ENCODE measurements around the gene RNF227. TPM values are rescaled to one million over a fixed set of nuclear protein-coding genes. Genes with fewer than 3 reads are reported as not detected.
"Not testable (repeated sequence)": the region's sequence is repeated elsewhere in the genome, so short reads cannot be mapped to it uniquely, and the experiment has no call there.

RNF227 gene
- total RNA-seq: 7.3 TPM

DNA sequence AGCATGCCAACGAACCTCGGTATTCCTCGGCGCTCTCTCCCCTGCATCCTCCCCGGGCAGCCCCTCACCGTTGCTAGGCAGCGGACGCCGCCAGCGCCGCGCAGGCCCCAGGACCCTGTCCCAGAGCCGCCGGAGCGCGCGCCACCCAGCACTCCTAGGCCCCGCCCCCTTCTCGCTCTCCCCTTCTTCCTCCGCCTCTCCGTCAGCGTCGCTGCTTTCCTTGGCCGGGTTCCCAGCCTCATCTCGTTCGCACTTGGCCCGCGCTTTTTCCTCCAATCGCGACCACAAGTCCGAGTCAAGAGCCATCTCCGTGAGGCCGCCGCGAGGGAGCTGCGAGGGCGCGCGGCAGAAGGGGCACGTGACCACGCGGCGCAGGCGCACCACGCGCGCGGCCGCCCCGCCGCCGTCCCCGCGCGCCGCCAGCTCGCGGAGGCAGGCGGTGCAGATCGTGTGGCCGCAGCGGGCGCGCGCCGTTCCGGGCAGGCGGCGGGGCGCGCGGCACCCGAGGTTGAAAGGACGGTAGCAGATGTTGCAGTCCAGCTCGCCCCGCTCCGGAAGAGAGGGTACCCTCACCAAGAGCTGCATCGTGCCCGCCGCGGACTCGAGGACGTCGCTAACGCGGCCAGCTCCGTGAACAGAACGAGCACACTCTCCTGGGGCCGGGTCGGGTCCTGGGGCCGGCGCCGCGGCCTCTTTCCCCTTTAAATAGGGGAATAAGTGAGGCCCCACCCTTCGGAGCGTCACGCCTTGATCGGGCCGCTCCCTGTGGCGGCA, at the start of gene RNF227:
Gene RNF227, minus strand, starts transcription at position 679 of the 774 bp plus-strand sequence. Its CDS starts 94 bp downstream, at position 585.
- DNase-seq: peak; percentile 84

DNA sequence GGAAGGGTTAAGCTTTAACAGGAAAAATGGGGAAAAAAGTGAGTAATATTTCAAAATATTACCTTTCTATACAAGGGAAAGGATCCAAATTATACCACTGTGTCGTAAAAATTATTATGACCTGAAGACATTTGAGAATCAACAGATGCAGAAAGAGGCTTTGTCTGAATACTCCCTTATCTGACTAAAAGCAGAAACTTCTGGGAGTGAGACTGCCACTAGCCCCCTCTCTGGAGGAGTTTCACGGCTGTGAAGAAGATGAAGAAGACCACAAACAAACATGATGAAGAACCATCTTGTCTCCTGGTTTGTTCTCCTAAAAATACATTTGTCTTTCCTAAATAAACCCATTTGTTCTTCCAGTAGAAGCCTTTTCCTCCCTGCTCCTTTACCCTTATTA, 45.3 kb upstream of the RNF227 start:
- DNase-seq: no peak

DNA sequence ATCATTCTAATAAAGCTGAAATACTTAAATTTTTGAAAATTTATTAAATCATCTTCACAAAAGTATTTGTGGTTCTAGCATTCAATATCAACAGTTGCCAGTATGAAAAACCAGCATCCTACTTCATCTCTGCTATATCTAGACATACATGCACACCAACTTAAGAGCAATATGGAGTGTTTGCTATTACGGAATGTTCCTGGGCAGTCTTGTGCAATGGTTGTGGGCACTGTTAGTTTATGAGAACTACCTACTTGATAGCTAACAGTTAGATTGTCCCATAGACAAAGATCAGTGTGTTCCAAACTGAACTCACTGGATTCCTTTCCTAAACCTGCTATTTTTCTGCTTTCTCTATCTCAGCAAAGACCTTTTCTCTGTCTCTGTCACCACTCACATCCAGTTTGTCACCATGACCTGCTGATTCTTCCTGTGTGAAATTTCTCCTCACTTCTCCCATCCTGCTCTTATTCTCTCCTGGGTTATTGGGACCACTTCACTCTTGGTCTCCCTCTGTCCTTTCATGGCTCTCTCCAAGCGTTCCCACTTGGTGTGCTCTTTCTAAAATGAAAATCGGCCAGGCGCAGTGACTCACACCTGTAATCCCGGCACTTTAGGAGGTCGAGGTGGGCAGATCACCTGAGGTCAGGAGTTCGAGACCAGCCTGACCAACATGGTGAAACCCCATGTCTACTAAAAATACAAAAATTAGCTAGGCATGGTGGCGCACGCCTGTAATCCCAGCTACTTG, 43.6 kb upstream of the RNF227 start:
- DNase-seq: no peak

DNA sequence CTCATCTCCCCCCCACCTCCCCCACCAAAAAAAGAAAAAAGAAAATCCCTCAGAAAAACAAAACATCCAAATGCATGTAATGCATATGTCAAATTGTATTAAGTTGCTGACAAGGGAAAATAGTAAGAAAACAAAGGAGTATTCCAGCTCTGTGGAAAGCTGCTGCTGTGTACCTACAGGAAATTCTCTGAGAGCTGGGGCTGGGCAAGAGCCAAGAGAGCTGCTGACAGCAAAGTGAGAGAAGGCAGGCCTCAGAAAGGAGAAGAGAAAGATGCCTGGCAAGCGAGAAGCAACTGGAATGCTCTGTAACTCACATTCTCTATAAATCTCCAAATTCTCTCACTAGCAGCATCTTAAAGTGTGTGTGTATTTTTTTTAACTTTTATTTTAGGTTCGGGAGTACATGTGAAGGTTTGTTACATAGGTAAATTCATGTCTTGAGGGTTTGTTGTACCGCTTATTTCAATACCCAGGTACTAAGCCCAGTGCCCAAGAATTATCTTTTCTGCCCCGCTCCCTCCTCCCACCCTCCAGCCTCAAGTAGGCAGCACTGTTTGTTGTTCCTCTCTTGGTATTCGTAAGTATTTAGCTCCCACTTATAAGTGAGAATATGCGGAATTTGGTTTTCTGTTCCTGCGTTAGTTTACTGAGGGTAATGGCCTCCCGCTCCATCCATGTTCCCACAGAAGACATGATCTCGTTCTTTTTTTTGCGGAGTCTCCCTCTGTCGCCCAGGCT, 40.3 kb upstream of the RNF227 start:
- no peak for DNase-seq

DNA sequence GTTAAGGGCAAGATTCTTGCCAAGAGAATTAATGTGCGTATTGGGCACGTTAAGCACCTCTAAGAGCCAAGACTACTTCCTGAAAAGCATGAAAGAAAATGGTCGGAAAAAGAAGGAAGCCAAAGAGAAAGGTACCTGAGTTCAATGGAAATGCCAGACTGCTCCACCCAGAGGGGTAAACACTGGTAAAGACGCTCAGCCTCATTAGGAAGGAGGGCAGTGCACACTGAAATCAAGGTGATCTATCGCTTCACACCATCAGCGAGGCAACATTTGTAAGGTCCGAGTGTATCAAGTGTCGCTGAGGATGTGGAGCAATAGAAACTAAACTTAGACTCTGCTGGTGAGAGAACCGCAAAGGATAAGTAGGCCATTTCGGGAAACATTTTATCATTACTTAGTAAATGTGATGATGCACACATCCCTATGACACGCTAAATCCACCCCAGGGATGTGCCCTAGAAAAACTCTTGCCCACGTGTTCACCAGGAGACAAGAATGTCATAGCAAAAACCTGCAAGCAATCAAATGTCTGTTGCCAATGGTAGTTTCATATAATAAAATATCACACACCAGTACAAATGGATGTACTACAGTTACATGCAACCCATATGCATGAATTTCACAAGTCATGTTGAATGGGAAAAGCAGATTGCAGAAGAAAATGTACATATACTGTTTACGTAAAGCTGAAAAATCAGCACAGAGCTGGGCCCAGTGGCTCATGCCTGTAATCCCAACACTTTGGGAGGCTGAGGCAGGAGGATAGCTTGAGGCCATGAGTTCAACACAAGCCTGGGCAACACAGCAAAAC, 39.5 kb upstream of the RNF227 start:
- DNase-seq: no peak

DNA sequence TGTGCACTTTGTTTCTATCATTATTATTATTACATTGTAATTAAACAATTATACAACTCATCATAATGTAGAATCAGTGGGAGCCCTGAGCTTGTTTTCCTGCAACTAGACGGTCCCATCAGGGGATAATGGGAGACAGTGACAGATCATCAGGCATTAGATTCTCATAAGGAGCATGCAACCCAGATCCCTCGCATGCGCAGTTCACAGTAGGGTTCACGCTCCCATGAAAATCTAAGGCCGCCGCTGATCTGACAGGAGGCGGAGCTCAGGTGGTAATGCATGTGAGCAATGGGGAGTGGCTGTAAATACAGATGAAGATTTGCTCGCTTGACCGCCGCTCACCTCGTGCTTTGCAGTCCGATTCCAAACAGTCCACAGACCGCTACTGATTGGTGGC, 37.2 kb upstream of the RNF227 start:
- DNase-seq: not testable (repeated sequence)

DNA sequence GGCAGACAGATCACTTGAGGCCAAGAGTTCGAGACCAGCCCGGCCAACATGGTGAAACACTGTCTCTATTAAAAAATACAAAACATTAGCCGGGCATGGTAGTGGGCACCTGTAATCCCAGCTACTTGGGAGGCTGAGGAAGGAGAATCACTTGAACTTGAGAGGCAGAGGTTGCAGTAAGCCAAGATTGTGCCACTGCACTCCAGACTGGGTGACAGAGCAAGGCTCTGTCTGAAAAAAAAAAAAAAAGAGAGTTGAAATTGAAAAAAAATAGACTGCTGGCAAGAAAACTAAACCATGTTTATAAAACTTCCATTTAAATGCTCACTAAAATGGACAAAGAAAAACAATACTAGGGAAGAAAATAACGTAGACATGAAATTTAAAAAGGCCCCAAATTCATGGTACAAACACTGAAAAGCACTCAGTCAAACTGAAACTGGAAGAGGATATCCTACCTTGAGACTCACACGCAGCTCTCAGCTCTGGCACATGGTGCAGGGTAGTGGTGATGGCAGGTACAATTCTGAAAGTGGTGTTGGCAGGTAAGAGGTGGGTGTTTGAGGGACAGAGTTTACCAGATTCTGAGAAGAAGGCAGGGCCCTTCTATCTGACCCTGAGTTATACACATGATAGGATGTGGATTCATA, 35.2 kb upstream of the RNF227 start:
- DNase-seq: no peak

DNA sequence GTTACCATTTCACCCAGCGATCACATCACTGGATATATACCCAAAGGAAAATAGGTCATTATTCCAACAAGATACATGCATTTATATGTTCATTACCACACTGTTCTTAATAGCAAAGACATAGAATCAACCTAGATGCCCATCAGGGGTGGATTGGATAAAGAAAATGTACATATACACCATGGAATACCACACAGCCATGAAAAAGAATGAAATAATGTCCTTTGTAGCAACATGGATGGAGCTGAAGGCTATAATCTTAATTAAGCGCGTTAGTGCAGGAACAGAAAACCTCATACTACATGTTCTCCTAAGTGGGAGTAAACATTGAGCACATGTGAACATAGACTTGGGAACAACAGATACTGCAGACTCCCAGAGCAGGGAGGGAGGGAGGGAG, 34.5 kb upstream of the RNF227 start:
- DNase-seq: no peak

DNA sequence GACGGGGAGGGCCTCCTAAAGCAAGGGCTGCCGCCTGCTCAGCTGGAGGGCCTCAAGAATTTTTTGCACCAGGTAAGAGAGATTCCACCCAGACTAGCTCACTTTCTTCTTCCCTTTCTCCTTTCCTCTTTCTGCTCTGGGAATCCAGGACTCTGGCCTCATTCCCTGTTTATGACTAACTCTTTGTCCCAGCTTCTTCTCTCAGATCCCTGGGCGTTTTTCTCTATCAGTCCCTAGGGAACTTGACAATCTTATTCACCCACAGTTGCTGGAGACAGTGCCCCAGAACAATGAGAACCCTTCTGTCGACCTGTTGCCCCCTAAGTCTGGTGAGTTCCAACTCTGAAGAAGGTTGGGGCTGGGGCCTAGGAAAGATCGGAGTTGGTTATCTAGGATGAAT, 31.6 kb upstream of the RNF227 start:
- DNase-seq: no peak

DNA sequence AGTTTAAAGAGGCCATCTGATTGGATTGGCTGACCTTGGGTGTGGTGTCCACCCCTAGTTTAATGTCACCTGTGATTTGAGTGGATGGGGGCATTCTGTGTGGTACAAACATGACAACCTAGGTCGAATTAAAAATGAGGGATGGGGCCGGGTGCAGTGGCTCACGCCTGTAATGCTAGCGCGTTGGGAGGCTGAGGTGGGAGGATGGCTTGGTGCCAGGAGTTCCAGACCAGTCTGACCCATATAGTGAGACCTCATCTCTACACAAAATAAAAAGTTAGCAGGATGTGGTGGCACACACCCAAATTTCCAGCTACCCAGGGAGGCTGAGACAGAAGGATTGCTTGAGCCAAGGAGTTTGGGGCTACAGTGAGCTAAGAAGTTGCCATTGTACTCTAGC, 30.4 kb upstream of the RNF227 start:
- DNase-seq: no peak

DNA sequence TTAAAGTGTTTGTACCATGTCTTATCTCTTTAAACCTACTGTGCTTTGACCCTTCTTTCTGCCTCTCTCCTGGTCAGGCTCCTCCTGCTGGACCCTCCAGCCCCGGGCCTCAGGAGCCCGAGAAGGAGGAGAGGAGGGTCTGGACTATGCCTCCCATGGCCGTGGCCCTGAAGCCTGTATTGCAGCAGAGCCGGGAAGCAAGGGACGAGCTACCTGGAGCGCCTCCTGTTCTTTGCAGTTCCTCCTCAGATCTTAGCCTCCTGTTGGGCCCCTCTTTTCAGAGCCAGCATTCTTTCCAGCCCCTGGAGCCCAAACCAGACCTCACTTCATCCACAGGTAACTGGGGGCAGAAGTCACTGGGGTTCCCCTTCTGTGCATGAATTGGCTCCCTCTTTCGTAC, 29.6 kb upstream of the RNF227 start:
- no peak for DNase-seq

DNA sequence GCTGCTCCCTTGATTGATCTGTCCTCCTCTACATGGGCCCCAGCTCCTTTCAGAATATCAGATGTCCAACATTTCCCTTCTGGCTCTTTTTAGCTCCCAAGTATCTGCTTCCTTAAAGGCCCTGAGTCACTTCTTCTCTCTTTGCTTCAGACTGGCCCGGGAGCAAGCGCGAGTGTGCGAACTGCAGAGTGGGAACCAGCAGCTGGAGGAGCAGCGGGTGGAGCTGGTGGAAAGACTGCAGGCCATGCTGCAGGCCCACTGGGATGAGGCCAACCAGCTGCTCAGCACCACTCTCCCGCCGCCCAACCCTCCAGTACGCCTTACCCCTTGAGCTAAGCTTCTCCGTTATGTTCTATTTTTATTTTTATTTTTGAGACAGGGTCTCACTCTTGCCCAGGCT, 28.2 kb upstream of the RNF227 start:
- no peak for DNase-seq

DNA sequence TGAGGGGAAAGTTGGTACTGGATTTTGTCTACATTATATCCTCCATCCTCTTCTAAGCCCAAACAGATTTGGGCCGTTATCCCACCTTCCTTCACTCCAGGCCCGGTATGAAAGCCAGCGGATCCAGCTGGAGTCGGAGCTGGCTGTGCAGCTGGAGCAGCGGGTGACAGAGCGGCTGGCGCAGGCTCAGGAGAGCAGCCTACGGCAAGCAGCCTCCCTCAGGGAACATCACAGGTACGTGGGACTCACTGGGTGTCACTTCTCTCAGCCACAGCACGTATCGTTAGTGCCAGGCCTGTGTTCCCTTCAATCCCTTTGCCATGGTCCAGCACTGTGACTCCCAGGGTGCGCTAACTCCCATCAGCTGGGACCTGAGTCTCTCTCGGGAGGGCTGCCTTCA, 27.2 kb upstream of the RNF227 start:
- DNase-seq: no peak

DNA sequence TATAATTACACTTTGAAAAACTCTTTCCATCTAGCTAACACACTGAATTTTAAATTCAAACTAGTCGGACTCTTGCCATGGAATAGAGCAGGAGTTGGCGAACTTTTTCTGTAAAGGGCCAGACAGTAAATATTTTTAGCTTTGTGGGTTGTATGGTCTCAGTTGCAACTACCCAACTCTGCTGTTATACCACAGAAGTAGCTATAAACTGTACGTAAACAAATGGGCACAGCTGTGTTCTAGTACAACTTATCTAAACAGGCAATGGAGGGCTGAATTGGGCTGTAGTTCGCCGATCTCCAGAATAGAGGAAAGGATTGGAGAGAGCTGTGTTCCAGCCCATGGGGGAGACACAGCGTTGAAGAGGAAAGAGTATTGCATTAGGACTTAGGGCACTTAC, 24.7 kb upstream of the RNF227 start:
- no peak for DNase-seq

DNA sequence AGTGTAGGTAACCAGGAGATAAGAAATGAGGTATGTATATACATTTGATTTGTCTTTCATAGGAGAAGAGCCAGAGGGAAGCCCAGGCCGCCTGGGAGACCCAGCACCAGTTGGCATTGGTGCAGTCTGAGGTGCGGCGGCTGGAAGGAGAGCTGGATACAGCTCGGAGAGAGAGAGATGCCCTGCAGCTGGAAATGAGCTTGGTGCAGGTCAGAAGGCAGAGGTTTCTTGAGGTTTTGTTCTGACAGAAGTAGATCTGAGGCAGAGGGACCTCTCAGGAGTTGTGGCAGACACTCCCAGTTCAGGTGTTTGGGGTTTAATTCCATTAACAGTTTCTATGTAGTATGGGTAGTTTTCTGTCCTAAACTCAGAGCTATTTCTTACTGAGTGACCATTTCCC, 23.9 kb upstream of the RNF227 start:
- no peak for DNase-seq

DNA sequence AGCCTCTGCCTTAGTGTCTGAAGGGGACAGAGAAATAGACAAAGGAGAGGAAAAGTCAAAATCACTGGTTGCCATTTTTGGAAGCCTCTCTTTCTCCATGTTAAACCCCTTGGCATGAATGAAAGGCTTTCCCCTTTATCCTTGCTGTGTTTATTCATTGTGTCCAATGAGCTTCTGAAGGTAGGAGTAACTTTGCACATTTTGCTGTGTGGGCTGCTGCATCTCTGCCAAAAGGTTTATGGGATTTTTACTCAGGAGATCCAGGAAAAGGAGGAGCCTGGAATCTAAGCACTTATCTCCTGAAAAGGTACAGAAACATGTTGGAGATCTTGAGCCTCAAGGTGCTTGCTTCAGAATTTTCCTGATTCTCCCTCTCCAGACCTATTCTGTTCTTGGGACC, 19.8 kb upstream of the RNF227 start:
- no peak for DNase-seq

DNA sequence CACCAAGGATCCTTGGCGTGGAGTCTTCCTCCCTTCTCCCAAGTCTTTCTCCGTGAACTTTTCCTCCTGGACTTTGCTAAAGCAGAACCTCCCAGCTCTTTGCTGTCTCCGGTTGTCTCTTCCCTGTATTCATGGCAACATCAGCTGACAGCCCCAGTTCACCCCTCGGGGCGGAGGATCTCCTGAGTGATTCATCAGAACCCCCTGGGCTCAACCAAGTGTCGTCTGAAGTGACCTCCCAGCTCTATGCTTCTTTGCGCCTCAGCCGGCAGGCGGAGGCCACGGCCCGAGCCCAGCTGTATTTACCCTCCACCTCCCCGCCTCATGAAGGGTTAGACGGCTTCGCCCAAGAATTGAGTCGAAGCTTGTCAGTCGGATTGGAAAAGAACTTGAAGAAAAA, 16.9 kb upstream of the RNF227 start:
- no peak for DNase-seq

DNA sequence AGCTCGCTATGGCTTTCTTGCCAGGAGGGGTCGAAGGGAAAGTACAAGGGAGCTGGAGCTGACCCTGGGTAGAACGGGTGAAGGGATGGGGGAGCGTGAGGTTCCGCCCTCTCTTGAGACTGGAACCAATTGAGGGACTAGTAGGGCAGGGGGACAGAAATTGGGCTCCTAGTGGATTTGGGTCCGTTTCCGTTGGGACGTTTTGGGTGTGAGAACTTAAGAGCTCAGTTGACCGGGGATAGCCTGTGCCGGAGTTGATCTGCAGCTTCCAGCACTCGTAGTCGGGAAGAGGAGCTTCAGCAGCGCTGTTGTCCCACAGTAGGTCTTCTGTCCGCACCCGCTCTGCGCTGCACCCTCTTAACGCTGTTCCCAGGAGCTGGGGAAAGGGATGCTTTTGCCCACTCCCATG, 16.4 kb upstream of the RNF227 start:
- no peak for DNase-seq

DNA sequence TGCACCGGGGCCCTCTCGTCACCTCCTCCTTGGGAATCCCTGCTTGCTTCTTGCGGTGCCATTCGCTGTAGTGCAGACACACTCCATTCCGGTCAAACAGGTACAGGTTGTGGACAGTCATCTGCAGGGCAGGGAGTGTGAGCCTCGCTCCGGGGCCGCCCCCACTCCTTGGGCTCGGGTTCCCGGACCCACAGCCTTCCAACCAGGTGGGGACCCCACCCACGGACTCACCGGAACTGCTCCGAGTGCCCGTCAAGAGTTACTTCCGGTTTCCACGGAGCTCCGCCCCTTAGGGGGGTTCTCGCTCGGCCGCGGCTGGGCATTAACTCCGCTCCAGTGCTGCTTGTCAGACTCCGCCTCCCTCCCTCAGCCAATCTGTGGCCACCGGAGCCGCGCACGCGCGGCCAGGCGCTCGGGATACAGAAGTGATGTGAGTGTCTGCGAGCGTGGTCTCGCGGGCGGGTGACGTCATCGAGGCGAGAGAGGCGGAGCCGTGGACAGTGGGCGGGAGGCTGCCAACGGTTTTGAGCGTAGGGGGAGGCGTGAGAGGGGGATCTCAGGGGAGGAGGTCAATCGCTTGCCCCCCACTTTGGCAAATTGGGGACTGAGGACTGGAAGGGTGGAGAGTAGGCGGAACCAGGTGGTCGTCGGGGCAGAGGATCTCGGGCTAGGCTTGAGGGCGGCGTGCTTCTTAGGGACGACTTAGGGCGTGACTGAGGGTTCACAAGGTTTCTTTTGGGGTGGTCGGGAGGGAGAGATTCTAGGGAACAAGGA, 15.8 kb upstream of the RNF227 start, which contains the start of the genes CNTROB and TRAPPC1:
Gene CNTROB, plus strand, starts transcription at position 498 of the 774 bp plus-strand sequence. CDS start 874 bp downstream, outside the sequence.
Gene TRAPPC1, minus strand, starts transcription at position 238 of the 774 bp plus-strand sequence. Its CDS starts 117 bp downstream, at position 121.
- peak; percentile 100 for DNase-seq

DNA sequence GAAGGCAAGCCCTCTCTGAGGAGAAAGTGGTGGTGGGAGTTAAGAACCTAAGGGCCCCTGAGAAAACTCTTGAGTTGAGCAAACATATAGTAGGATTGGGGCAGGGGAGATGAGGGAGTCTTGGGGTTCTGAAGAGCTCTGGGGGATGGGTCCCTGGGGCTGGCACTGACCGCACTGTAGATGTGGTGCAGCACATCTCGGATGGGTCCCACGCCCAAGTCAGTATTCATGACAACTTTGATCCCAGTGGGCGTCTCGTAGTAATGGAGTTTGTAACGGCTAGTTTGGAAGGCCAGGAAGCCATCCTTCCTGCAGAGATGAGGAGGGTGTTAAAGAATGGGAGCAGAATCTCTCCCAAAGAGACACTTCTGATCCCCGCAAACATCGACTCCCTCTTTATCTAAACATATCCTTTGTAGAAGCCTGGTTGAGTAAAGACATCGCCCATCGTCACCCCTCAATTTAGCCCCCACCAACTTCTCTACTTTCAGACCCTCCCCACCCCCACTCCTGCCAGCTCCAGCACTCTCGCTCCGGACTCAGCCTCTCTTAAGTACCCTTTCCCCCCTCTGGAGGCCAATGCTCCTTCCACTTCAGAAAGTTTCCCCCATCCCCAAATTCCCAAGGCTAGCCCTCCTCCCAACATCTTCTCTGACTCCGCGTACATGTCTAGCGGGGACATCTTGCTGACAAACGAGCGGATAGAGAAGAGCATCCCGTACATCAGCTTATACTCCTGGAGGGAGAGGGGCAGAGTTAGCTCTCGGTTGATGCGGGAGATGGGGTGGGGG, 14.9 kb upstream of the RNF227 start:
- no peak for DNase-seq

All from occipital lobe (tissue), 2 donors.